PFSK-1 (cell line): Measurements from ENCODE around the gene LENEP.

ENCODE experiments used
- POLR2AphosphoS5 ChIP-seq: IDR thresholded peaks from 2 replicates; pipeline ENCODE4 v1.6.1; 2012; ENCODE audit warnings: low read depth, mild to moderate bottlenecking, control low read depth, low read length, moderate library complexity
- TAF1 ChIP-seq: IDR thresholded peaks from 2 replicates; pipeline ENCODE4 v1.6.1; 2012; ENCODE audit warnings: low read length, control low read depth, borderline replicate concordance; ENCODE audit not compliant: insufficient read depth

GRCh38 chr1:155024315-155024714 lies 30.9 kb downstream of the LENEP start:
- no peak for TF ChIP-seq POLR2AphosphoS5
- TF ChIP-seq TAF1, result no peak
